ENCODE measurements around the gene KCTD13. TPM values are rescaled to one million over a fixed set of nuclear protein-coding genes. Genes with fewer than 3 reads are reported as not detected.

KCTD13 gene
- total RNA-seq, 3 donors from 2014 or later (not counting 1 experiment from before 2014, with no cell fraction given) = 36.1 to 54.0 (median 51.7) TPM

- Mint-ChIP-seq H3K27ac (no peak overlapping the region), H3K4me1 (peaks cover 0 to 2% of the 10 kb centered on the region in 2 donors), H3K36me3 (no peaks in the 10 kb centered on the region), H3K9me3 (no peaks in the 10 kb centered on the region), H3K4me3 (no peak overlapping the region), H3K27me3 (ENCODE audit: low read depth in 2 of 2) (peaks cover 0 to 4% of the 10 kb centered on the region in 2 donors)
- H3K36me3 ChIP-seq (ENCODE audit: control insufficient read depth, insufficient read depth, low read length) = no peaks in the 10 kb centered on the region
- no peak overlapping the region for H3K27ac ChIP-seq (ENCODE audit: low read length)
- no peak for DNase-seq
- TF ChIP-seq, protein P1, sequence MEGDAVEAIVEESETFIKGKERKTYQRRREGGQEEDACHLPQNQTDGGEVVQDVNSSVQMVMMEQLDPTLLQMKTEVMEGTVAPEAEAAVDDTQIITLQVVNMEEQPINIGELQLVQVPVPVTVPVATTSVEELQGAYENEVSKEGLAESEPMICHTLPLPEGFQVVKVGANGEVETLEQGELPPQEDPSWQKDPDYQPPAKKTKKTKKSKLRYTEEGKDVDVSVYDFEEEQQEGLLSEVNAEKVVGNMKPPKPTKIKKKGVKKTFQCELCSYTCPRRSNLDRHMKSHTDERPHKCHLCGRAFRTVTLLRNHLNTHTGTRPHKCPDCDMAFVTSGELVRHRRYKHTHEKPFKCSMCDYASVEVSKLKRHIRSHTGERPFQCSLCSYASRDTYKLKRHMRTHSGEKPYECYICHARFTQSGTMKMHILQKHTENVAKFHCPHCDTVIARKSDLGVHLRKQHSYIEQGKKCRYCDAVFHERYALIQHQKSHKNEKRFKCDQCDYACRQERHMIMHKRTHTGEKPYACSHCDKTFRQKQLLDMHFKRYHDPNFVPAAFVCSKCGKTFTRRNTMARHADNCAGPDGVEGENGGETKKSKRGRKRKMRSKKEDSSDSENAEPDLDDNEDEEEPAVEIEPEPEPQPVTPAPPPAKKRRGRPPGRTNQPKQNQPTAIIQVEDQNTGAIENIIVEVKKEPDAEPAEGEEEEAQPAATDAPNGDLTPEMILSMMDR (IDR thresholded peaks at IDR 0.05) = no peak
- H3K4me1 ChIP-seq (ENCODE audit: control insufficient read depth, insufficient read depth, low read length) = peaks cover 5% of the 10 kb centered on the region
- ATAC-seq = no peak
- intact Hi-C loops (cut with micrococcal nuclease) = no loop called here
- 91% methylated on average over 8 of the region's 8 CpGs for WGBS (ENCODE audit: insufficient coverage)
- no peak overlapping the region for H3K4me3 ChIP-seq (ENCODE audit: low read length)
- H3K9me3 ChIP-seq (ENCODE audit: control insufficient read depth, insufficient read depth, low read length) = no peaks in the 10 kb centered on the region
- no peaks in the 10 kb centered on the region for H3K27me3 ChIP-seq (ENCODE audit: control insufficient read depth, insufficient read depth, low read length)
Measured at GRCh38 chr16:29868396-29869009, 57.5 kb downstream of the KCTD13 start.

- DNase-seq = no peak
- intact Hi-C loops (cut with micrococcal nuclease) = loop anchor here (5.0 kb wide), 2 partner anchors 47 to 162 kb away; partner anchors contain the start of gene PAGR1
- Mint-ChIP-seq H3K4me3 (no peak overlapping the region), H3K27me3 (ENCODE audit: low read depth in 2 of 2) (peaks cover 0 to 4% of the 10 kb centered on the region in 2 donors), H3K36me3 (no peaks in the 10 kb centered on the region), H3K4me1 (peaks cover 18 to 29% of the 10 kb centered on the region in 2 donors), H3K9me3 (no peaks in the 10 kb centered on the region), H3K27ac (no peak overlapping the region)
- no peak overlapping the region for H3K4me3 ChIP-seq (ENCODE audit: low read length)
- 86% methylated on average over 9 of the region's 9 CpGs for WGBS (ENCODE audit: insufficient coverage)
- H3K27me3 ChIP-seq (ENCODE audit: control insufficient read depth, insufficient read depth, low read length) = no peaks in the 10 kb centered on the region
- TF ChIP-seq, protein P1 (IDR thresholded peaks at IDR 0.05) = no peak
- H3K27ac ChIP-seq (ENCODE audit: low read length) = no peak overlapping the region
- peaks cover 13% of the 10 kb centered on the region for H3K36me3 ChIP-seq (ENCODE audit: control insufficient read depth, insufficient read depth, low read length)
- peaks cover 26% of the 10 kb centered on the region for H3K4me1 ChIP-seq (ENCODE audit: control insufficient read depth, insufficient read depth, low read length)
- no peaks in the 10 kb centered on the region for H3K9me3 ChIP-seq (ENCODE audit: control insufficient read depth, insufficient read depth, low read length)
- no peak for ATAC-seq
Measured at GRCh38 chr16:29864205-29864604, 61.8 kb downstream of the KCTD13 start.

- intact Hi-C loops (cut with micrococcal nuclease) = loop anchor here (1.0 to 5.0 kb wide), 4 partner anchors 46 to 161 kb away; partner anchors contain the start of genes INO80E and PAGR1
- Mint-ChIP-seq H3K4me1 (peaks cover 18 to 29% of the 10 kb centered on the region in 2 donors), H3K27me3 (ENCODE audit: low read depth in 2 of 2) (peaks cover 0 to 4% of the 10 kb centered on the region in 2 donors), H3K4me3 (peak overlapping the region; percentile 91), H3K36me3 (no peaks in the 10 kb centered on the region), H3K27ac (peak overlapping the region; percentile 95 to 99), H3K9me3 (no peaks in the 10 kb centered on the region)
- H3K27me3 ChIP-seq (ENCODE audit: control insufficient read depth, insufficient read depth, low read length) = no peaks in the 10 kb centered on the region
- TF ChIP-seq, protein P1 (IDR thresholded peaks at IDR 0.05) = no peak
- H3K9me3 ChIP-seq (ENCODE audit: control insufficient read depth, insufficient read depth, low read length) = no peaks in the 10 kb centered on the region
- H3K4me1 ChIP-seq (ENCODE audit: control insufficient read depth, insufficient read depth, low read length) = peaks cover 26% of the 10 kb centered on the region
- peaks cover 19% of the 10 kb centered on the region for H3K36me3 ChIP-seq (ENCODE audit: control insufficient read depth, insufficient read depth, low read length)
- DNase-seq = no peak
- peak overlapping the region; percentile 88 for H3K27ac ChIP-seq (ENCODE audit: low read length)
- 41% methylated on average over 16 of the region's 16 CpGs for WGBS (ENCODE audit: insufficient coverage)
- ATAC-seq = no peak
- H3K4me3 ChIP-seq (ENCODE audit: low read length) = no peak overlapping the region
Measured at GRCh38 chr16:29863669-29863984, 62.4 kb downstream of the KCTD13 start.
